ENCODE results near the gene TMEM259. TPM values are rescaled to one million over a fixed set of nuclear protein-coding genes. Genes with fewer than 3 reads are reported as not detected.

The TMEM259 gene
- total and polyA plus RNA-seq, 2 of the 8 experiments (the other 6 are each of a cell fraction or from before 2014, with no cell fraction given): 140 to 243 TPM

GRCh38 chr19:1046836-1047695 lies 26.1 kb upstream of the TMEM259 start:
- no peak overlapping the region for H3K14ac ChIP-seq (ENCODE audit: insufficient read length)
- no peak overlapping the region for H3K27ac ChIP-seq (ENCODE audit: low read depth, low read length)
- no peak overlapping the region for H3K9ac ChIP-seq (replicated peaks in 1 of 4; ENCODE audit: extremely low read depth in 1 of 4, low read depth in 3 of 4, low read length in 3 of 4)
- no peak overlapping the region for H2BK15ac ChIP-seq (ENCODE audit: low read length)
- H2BK20ac ChIP-seq (ENCODE audit: low read length): no peak overlapping the region
- H4K8ac ChIP-seq (ENCODE audit: extremely low read depth, insufficient read depth, low read length): peak overlapping the region; percentile 79; the same call in 1 of the 2 replicates
- peaks cover 0 to 14% (median 0%) of the 10 kb centered on the region in 4 experiments; a peak in 1 of 8 replicates for H3K36me3 ChIP-seq (ENCODE audit: control insufficient read depth in 2 of 4, insufficient read depth in 4 of 4, low read length in 3 of 4)
- DNase-seq (ENCODE audit: low read depth in 1 of 2, low spot score in 2 of 2) (no peak), FAIRE-seq (no peak)
- no peak overlapping the region for H2BK5ac ChIP-seq (ENCODE audit: low read depth, low read length)
- H3K27me3 ChIP-seq (replicated peaks in 1 of 4; ENCODE audit: control insufficient read depth in 3 of 4, extremely low read depth in 1 of 4, insufficient read depth in 3 of 4, low read length in 3 of 4): no peaks in the 10 kb centered on the region
- POLR2A ChIA-PET (ENCODE audit: partially characterized antibody): interaction anchor here (1.0 to 16.4 kb wide), 9 partner anchors 8 to 52 kb away, joined by 3 to 509 read pairs (median 7); partner anchors contain the start of genes ABCA7, ARHGAP45, CNN2 and RNU6-2
- no peak overlapping the region for H3K4ac ChIP-seq (replicated peaks; ENCODE audit: insufficient read length, low read depth, low read length)
- no peak overlapping the region for H2AK5ac ChIP-seq (ENCODE audit: low read depth, low read length)
- no peak overlapping the region for H3K23ac ChIP-seq (ENCODE audit: insufficient read length)
- CTCF ChIA-PET (ENCODE audit: partially characterized antibody): interaction anchor here (0.8 to 1.9 kb wide), 9 partner anchors 10 to 66 kb away, joined by 3 to 8 read pairs (median 4); no protein-coding TSS in a partner anchor
- no peaks in the 10 kb centered on the region for H3K23me2 ChIP-seq (ENCODE audit: low read depth, low read length)
- no peak overlapping the region for H2BK12ac ChIP-seq (ENCODE audit: low read depth, low read length)
- no peak overlapping the region for H2BK120ac ChIP-seq (replicated peaks; ENCODE audit: low read depth, low read length)
- no peaks in the 10 kb centered on the region for H3K4me1 ChIP-seq (replicated peaks in 1 of 4; ENCODE audit: control insufficient read depth in 3 of 4, insufficient read depth in 4 of 4, low read length in 3 of 4)
- no peak overlapping the region for H4K5ac ChIP-seq (ENCODE audit: insufficient read length, low read depth, low read length)
- H4K20me1 ChIP-seq (replicated peaks in 1 of 2; ENCODE audit: control insufficient read depth in 1 of 2, insufficient read depth in 2 of 2, low read length in 2 of 2): no peaks in the 10 kb centered on the region
- no peaks in the 10 kb centered on the region for H3K79me1 ChIP-seq (ENCODE audit: low read depth, low read length)
- no peaks in the 10 kb centered on the region for H3K79me2 ChIP-seq (ENCODE audit: control insufficient read depth in 1 of 2, insufficient read depth in 2 of 2, low read length in 2 of 2)
- H3K56ac ChIP-seq (replicated peaks; ENCODE audit: insufficient read length, low read depth, low read length): no peak overlapping the region
- whole genome bisulfite sequencing, 2 experiments (ENCODE audit: extremely low coverage in 1 of 2, insufficient coverage in 1 of 2, insufficient read length in 1 of 2, insufficient replicate concordance in 2 of 2, low coverage in 1 of 2, low lambda C conversion rate in 2 of 2, missing lambda C conversion rate in 1 of 2): 94% methylated on average over 48 of the region's 77 CpGs; no CpG with 5 or more reads in 1 of the 2 experiments
- H3K4me3 ChIP-seq (ENCODE audit: extremely low read depth in 1 of 4, insufficient read depth in 2 of 4, low read depth in 3 of 4, low read length in 4 of 4): no peak overlapping the region
- H3K9me3 ChIP-seq (ENCODE audit: insufficient read depth in 2 of 2, low read depth in 1 of 2, low read length in 1 of 2): peaks cover 0 to 9% of the 10 kb centered on the region in 2 experiments; a peak in 1 of 4 replicates
- H3K4me2 ChIP-seq (ENCODE audit: insufficient read depth in 1 of 2, low read depth in 2 of 2, low read length in 2 of 2): no peak overlapping the region
- H2AFZ ChIP-seq (ENCODE audit: low read length): no peak overlapping the region
- H3K18ac ChIP-seq (ENCODE audit: extremely low read depth, low read length): no peak overlapping the region
- no peak overlapping the region for H4K91ac ChIP-seq (replicated peaks; ENCODE audit: insufficient read length, low read length)
- TF ChIP-seq E2F6 (IDR thresholded peaks at IDR 0.05): no peak
- TF ChIP-seq CTCF (IDR thresholded peaks at IDR 0.05; ENCODE audit: control extremely low read depth in 1 of 3, insufficient read depth in 1 of 3, low read depth in 1 of 3, low read length in 3 of 3): no peak
- TF ChIP-seq RNF2 (IDR thresholded peaks at IDR 0.05; ENCODE audit: borderline replicate concordance, low read depth, low read length, missing control alignments, poor library complexity, severe bottlenecking): no peak
- TF ChIP-seq EP300 (IDR thresholded peaks at IDR 0.05; ENCODE audit: borderline replicate concordance in 1 of 2, low read depth in 2 of 2, low read length in 2 of 2): no peak
- TF ChIP-seq JUND (IDR thresholded peaks at IDR 0.05; ENCODE audit: low read length): no peak
- TF ChIP-seq NRF1 (IDR thresholded peaks at IDR 0.05; ENCODE audit: low read depth, low read length): no peak
- TF ChIP-seq MAX (IDR thresholded peaks at IDR 0.05): no peak

Measured in H1 (cell line).